Measurements from ENCODE around the gene ASB7.

- TF ChIP-seq EZH2 (IDR thresholded peaks at IDR 0.05; ENCODE audit: insufficient read depth, poor library complexity, severe bottlenecking), result no peak
- TF ChIP-seq EZH2phosphoT487 (IDR thresholded peaks at IDR 0.05; ENCODE audit: insufficient read depth, low read depth), result no peak
Measured at GRCh38 chr15:100651253-100651652, 48.9 kb downstream of the ASB7 start.
